PFSK-1 (cell line): ENCODE data around the gene SLC8B1.
A peak's percentile ranks its signal among the peaks of the same experiment; 100 is the strongest.

Experiments
- FOXP2 ChIP-seq: optimal IDR thresholded peaks from 2 replicates; pipeline ENCODE3; 2011; ENCODE audit warnings: borderline replicate concordance, control low read depth, inconsistent platforms; ENCODE audit not compliant: insufficient read depth; ENCODE audit errors: extremely low read length, extremely low read depth
- POLR2AphosphoS5 ChIP-seq: IDR thresholded peaks from 2 replicates; pipeline ENCODE4 v1.6.1; 2012; ENCODE audit warnings: low read depth, mild to moderate bottlenecking, control low read depth, low read length, moderate library complexity
- REST ChIP-seq, 2 experiments: IDR thresholded peaks; 2 replicates each; pipeline versions ENCODE4 v1.6.1 to v1.8.0; 2011 to 2012; ENCODE audit warnings: low read depth in 2 of 2, low read length in 2 of 2, control low read depth in 1 of 2, inconsistent platforms in 1 of 2, mild to moderate bottlenecking in 1 of 2, moderate library complexity in 1 of 2; ENCODE audit not compliant: insufficient read depth in 1 of 2
- SIN3A ChIP-seq: IDR thresholded peaks from 2 replicates; pipeline ENCODE4 v1.6.1; 2012; ENCODE audit warnings: mild to moderate bottlenecking, low read length, moderate library complexity, borderline replicate concordance; ENCODE audit not compliant: insufficient read depth
- TAF1 ChIP-seq: IDR thresholded peaks from 2 replicates; pipeline ENCODE4 v1.6.1; 2012; ENCODE audit warnings: low read length, control low read depth, borderline replicate concordance; ENCODE audit not compliant: insufficient read depth

- TF ChIP-seq POLR2AphosphoS5 (peak; percentile 72), TAF1 (no peak), REST (IDR thresholded peaks at IDR 0.05; ENCODE audit: insufficient read depth in 1 of 2, low read depth in 2 of 2, low read length in 2 of 2) (peak; percentile 83 to 92), FOXP2 (peak; percentile 86), SIN3A (peak; percentile 40; the same call in 1 of the 2 replicates)
These were observed 23.6 kb upstream of the SLC8B1 start, which contains the start of gene PLBD2 for GRCh38 chr12:113358381-113359132.
